SJCRH30 (cell line): ENCODE results near the gene CD74. TPM values are rescaled to one million over a fixed set of nuclear protein-coding genes. Genes with fewer than 3 reads are reported as not detected.

ENCODE experiments used
- DNase-seq, 2 experiments: peaks; one replicate each; pipeline ENCODE4 v3.0.0-alpha.2; 2015 to 2020
- H3K27ac ChIP-seq: fragments of 250-450 bp; sonication (Bioruptor Pico); 2 replicates; pipeline ENCODE4 v1.5.1; 2020; ENCODE audit warnings: mild to moderate bottlenecking, moderate library complexity
- H3K27me3 ChIP-seq: fragments of 250-450 bp; sonication (Bioruptor Pico); 2 replicates; pipeline ENCODE4 v1.5.1; 2020; ENCODE audit warnings: mild to moderate bottlenecking, moderate library complexity
- H3K36me3 ChIP-seq: fragments of 250-450 bp; sonication (Bioruptor Pico); 2 replicates; pipeline ENCODE4 v1.5.1; 2020; ENCODE audit warnings: mild to moderate bottlenecking, moderate library complexity
- H3K4me1 ChIP-seq: fragments of 250-450 bp; sonication (Bioruptor Pico); 2 replicates; pipeline ENCODE4 v1.5.1; 2020; ENCODE audit warnings: mild to moderate bottlenecking, moderate library complexity
- H3K4me3 ChIP-seq: fragments of 250-450 bp; sonication (Bioruptor Pico); 2 replicates; pipeline ENCODE4 v1.5.1; 2020; ENCODE audit warnings: mild to moderate bottlenecking, moderate library complexity
- H3K9me3 ChIP-seq: fragments of 250-450 bp; sonication (Bioruptor Pico); replicated peaks from 2 replicates; pipeline ENCODE4 v1.5.1; 2020; ENCODE audit warnings: mild to moderate bottlenecking, moderate library complexity
- total RNA-seq: library from RNA; depleted of rRNA; stranded (reverse); fragments of >200 nt; shearing (Covaris generic); gene quantifications from 2 replicates; pipeline ENCODE4 v1.2.3, GENCODE V29; 2014

CD74 gene
- total RNA-seq, 1 experiment from 2014 or later, result 0.12 TPM

- no peaks in the 10 kb centered on the region for H3K4me1 ChIP-seq
These were observed 14.7 kb downstream of the CD74 start for GRCh38 chr5:150397782-150398721.

GRCh38 chr5:150397146-150397781 lies 15.4 kb downstream of the CD74 start:
- H3K9me3 ChIP-seq, result no peaks in the 10 kb centered on the region
- no peaks in the 10 kb centered on the region for H3K27me3 ChIP-seq
- DNase-seq, result no peak
- peaks cover 46% of the 10 kb centered on the region for H3K36me3 ChIP-seq
- H3K4me1 ChIP-seq, result no peaks in the 10 kb centered on the region
- no peak overlapping the region for H3K27ac ChIP-seq
- H3K4me3 ChIP-seq, result no peak overlapping the region

More at GRCh38 chr5:150397782-150398721, 14.7 kb downstream of the CD74 start:
- Histone ChIP-seq H3K27me3 (no peaks in the 10 kb centered on the region), H3K27ac (no peak overlapping the region), H3K36me3 (peaks cover 40% of the 10 kb centered on the region), H3K4me3 (no peak overlapping the region), H3K9me3 (no peaks in the 10 kb centered on the region)
- no peak for DNase-seq

GRCh38 chr5:150396267-150396666 lies 16.4 kb downstream of the CD74 start:
- no peaks in the 10 kb centered on the region for H3K4me1 ChIP-seq
- H3K4me3 ChIP-seq, result no peak overlapping the region
- H3K9me3 ChIP-seq, result no peaks in the 10 kb centered on the region
- H3K27ac ChIP-seq, result no peak overlapping the region
- peaks cover 56% of the 10 kb centered on the region for H3K36me3 ChIP-seq
- DNase-seq, result no peak
- H3K27me3 ChIP-seq, result no peaks in the 10 kb centered on the region

GRCh38 chr5:150395688-150395975 lies 17.1 kb downstream of the CD74 start:
- no peak overlapping the region for H3K4me3 ChIP-seq
- peaks cover 58% of the 10 kb centered on the region for H3K36me3 ChIP-seq
- no peaks in the 10 kb centered on the region for H3K27me3 ChIP-seq
- H3K9me3 ChIP-seq, result no peaks in the 10 kb centered on the region
- H3K4me1 ChIP-seq, result no peaks in the 10 kb centered on the region
- DNase-seq, result no peak
- H3K27ac ChIP-seq, result no peak overlapping the region

- peaks cover 57% of the 10 kb centered on the region for H3K36me3 ChIP-seq
- H3K9me3 ChIP-seq, result no peaks in the 10 kb centered on the region
These were observed 17.6 kb downstream of the CD74 start for GRCh38 chr5:150394912-150395687.

GRCh38 chr5:150394131-150394530 lies 18.6 kb downstream of the CD74 start:
- no peak for DNase-seq
- no peak overlapping the region for H3K27ac ChIP-seq
- no peaks in the 10 kb centered on the region for H3K27me3 ChIP-seq
- no peak overlapping the region for H3K4me3 ChIP-seq
- peaks cover 58% of the 10 kb centered on the region for H3K36me3 ChIP-seq
- no peaks in the 10 kb centered on the region for H3K9me3 ChIP-seq
- no peaks in the 10 kb centered on the region for H3K4me1 ChIP-seq

More at GRCh38 chr5:150394912-150395687, 17.6 kb downstream of the CD74 start:
- DNase-seq, result no peak
- no peaks in the 10 kb centered on the region for H3K27me3 ChIP-seq
- no peaks in the 10 kb centered on the region for H3K4me1 ChIP-seq
- no peak overlapping the region for H3K27ac ChIP-seq
- no peak overlapping the region for H3K4me3 ChIP-seq

GRCh38 chr5:150393096-150393645 lies 19.5 kb downstream of the CD74 start:
- Histone ChIP-seq H3K4me1 (no peaks in the 10 kb centered on the region), H3K36me3 (peaks cover 62% of the 10 kb centered on the region)

GRCh38 chr5:150392680-150393079 lies 20.0 kb downstream of the CD74 start:
- Histone ChIP-seq H3K9me3 (no peaks in the 10 kb centered on the region), H3K36me3 (peaks cover 61% of the 10 kb centered on the region), H3K4me1 (no peaks in the 10 kb centered on the region), H3K27me3 (no peaks in the 10 kb centered on the region), H3K27ac (no peak overlapping the region), H3K4me3 (no peak overlapping the region)
- no peak for DNase-seq

More at GRCh38 chr5:150393096-150393645, 19.5 kb downstream of the CD74 start:
- no peak for DNase-seq
- Histone ChIP-seq H3K27ac (no peak overlapping the region), H3K4me3 (no peak overlapping the region), H3K27me3 (no peaks in the 10 kb centered on the region), H3K9me3 (no peaks in the 10 kb centered on the region)

GRCh38 chr5:150391986-150392385 lies 20.7 kb downstream of the CD74 start:
- H3K36me3 ChIP-seq, result peaks cover 61% of the 10 kb centered on the region
- H3K27ac ChIP-seq, result no peak overlapping the region
- no peak overlapping the region for H3K4me3 ChIP-seq
- no peaks in the 10 kb centered on the region for H3K27me3 ChIP-seq
- DNase-seq, result no peak
- no peaks in the 10 kb centered on the region for H3K9me3 ChIP-seq
- no peaks in the 10 kb centered on the region for H3K4me1 ChIP-seq

GRCh38 chr5:150391064-150391834 lies 21.5 kb downstream of the CD74 start:
- Histone ChIP-seq H3K27ac (no peak overlapping the region), H3K27me3 (no peaks in the 10 kb centered on the region), H3K9me3 (no peaks in the 10 kb centered on the region), H3K4me1 (no peaks in the 10 kb centered on the region), H3K36me3 (peaks cover 55% of the 10 kb centered on the region), H3K4me3 (no peak overlapping the region)
- DNase-seq, result no peak

- no peaks in the 10 kb centered on the region for H3K27me3 ChIP-seq
- H3K36me3 ChIP-seq, result peaks cover 59% of the 10 kb centered on the region
- DNase-seq, result no peak
- H3K27ac ChIP-seq, result no peak overlapping the region
- H3K4me3 ChIP-seq, result no peak overlapping the region
- H3K9me3 ChIP-seq, result no peaks in the 10 kb centered on the region
- H3K4me1 ChIP-seq, result no peaks in the 10 kb centered on the region
These were observed 23.0 kb downstream of the CD74 start for GRCh38 chr5:150389531-150390266.

GRCh38 chr5:150386024-150386855 lies 26.5 kb downstream of the CD74 start:
- Histone ChIP-seq H3K4me1 (no peaks in the 10 kb centered on the region), H3K27ac (no peak overlapping the region), H3K27me3 (no peaks in the 10 kb centered on the region), H3K9me3 (no peaks in the 10 kb centered on the region), H3K36me3 (peaks cover 53% of the 10 kb centered on the region), H3K4me3 (no peak overlapping the region)
- DNase-seq, result no peak

GRCh38 chr5:150384701-150385100 lies 28.0 kb downstream of the CD74 start:
- Histone ChIP-seq H3K27me3 (no peaks in the 10 kb centered on the region), H3K36me3 (peaks cover 59% of the 10 kb centered on the region), H3K9me3 (no peaks in the 10 kb centered on the region), H3K27ac (no peak overlapping the region), H3K4me3 (no peak overlapping the region), H3K4me1 (no peaks in the 10 kb centered on the region)
- no peak for DNase-seq
